Mesothelial cell of epicardium (in vitro differentiated cells): ENCODE measurements around the gene MMP19. TPM values are rescaled to one million over a fixed set of nuclear protein-coding genes. Genes with fewer than 3 reads are reported as not detected.

Experiments used
- DNase-seq, 2 experiments: peaks; one replicate each; pipeline ENCODE4 v3.0.0; 2021; ENCODE audit warnings: low spot score in 2 of 2; ENCODE audit not compliant: unreplicated experiment in 2 of 2
- H3K27ac Mint-ChIP-seq: 2 replicates; pipeline ENCODE4 v1.8.0; 2021; ENCODE audit warnings: mixed read lengths
- H3K27me3 Mint-ChIP-seq: 2 replicates; pipeline ENCODE4 v1.8.0; 2021; ENCODE audit warnings: low read depth, mixed read lengths
- H3K36me3 Mint-ChIP-seq: 2 replicates; pipeline ENCODE4 v1.8.0; 2021; ENCODE audit warnings: mixed read lengths
- H3K4me1 Mint-ChIP-seq: 2 replicates; pipeline ENCODE4 v1.8.0; 2021; ENCODE audit warnings: mixed read lengths
- H3K4me3 Mint-ChIP-seq: 2 replicates; pipeline ENCODE4 v1.8.0; 2021; ENCODE audit warnings: mild to moderate bottlenecking, moderate library complexity, mixed read lengths
- H3K9me3 Mint-ChIP-seq: 2 replicates; pipeline ENCODE4 v1.8.0; 2021; ENCODE audit warnings: mixed read lengths
- total RNA-seq: library from RNA; stranded (reverse); gene quantifications from 3 replicates; pipeline ENCODE4 v1.2.1, GENCODE V29; 2021
- TF ChIP-seq, protein P1 (sequence below): fragments of 200-600 bp; sonication (generic); IDR thresholded peaks from one replicate; pipeline ENCODE4 v1.5.0; 2021; ENCODE audit warnings: antibody characterized with exemption; ENCODE audit not compliant: unreplicated experiment

The MMP19 gene
- total RNA-seq, 1 donor from 2014 or later, result 3.1 TPM

GRCh38 chr12:55809274-55809673 is 33.5 kb downstream of the MMP19 start:
- Mint-ChIP-seq H3K27me3 (no peaks in the 10 kb centered on the region), H3K9me3 (no peaks in the 10 kb centered on the region), H3K4me3 (no peak overlapping the region), H3K36me3 (peaks cover 8% of the 10 kb centered on the region), H3K4me1 (peaks cover 14% of the 10 kb centered on the region), H3K27ac (no peak overlapping the region)
- no peak for DNase-seq
- TF ChIP-seq, protein P1, sequence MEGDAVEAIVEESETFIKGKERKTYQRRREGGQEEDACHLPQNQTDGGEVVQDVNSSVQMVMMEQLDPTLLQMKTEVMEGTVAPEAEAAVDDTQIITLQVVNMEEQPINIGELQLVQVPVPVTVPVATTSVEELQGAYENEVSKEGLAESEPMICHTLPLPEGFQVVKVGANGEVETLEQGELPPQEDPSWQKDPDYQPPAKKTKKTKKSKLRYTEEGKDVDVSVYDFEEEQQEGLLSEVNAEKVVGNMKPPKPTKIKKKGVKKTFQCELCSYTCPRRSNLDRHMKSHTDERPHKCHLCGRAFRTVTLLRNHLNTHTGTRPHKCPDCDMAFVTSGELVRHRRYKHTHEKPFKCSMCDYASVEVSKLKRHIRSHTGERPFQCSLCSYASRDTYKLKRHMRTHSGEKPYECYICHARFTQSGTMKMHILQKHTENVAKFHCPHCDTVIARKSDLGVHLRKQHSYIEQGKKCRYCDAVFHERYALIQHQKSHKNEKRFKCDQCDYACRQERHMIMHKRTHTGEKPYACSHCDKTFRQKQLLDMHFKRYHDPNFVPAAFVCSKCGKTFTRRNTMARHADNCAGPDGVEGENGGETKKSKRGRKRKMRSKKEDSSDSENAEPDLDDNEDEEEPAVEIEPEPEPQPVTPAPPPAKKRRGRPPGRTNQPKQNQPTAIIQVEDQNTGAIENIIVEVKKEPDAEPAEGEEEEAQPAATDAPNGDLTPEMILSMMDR, result no peak

DNA sequence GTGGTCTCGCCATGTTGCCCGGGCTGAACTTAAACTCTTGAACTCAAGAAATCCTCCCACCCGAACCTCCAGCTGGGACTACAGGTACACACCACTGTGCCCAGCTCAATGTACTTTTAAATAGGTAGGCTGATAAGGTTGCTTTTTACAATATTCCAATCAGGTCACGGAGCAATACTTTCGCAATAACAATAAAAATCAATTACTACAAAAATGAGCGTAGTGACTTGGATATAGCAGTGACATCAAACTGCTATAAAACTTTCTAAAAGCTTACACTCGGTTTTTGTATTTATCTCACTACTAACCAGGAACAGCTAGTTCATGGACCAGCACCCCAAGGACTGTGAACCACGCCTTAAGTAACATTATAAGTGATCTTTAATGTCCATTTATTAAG is 35.8 kb downstream of the MMP19 start:
- TF ChIP-seq, protein P1, result no peak
- no peak overlapping the region for H3K27ac Mint-ChIP-seq
- no peak overlapping the region for H3K4me3 Mint-ChIP-seq
- DNase-seq, result no peak
- peaks cover 5% of the 10 kb centered on the region for H3K4me1 Mint-ChIP-seq
- H3K9me3 Mint-ChIP-seq, result no peaks in the 10 kb centered on the region
- H3K27me3 Mint-ChIP-seq, result no peaks in the 10 kb centered on the region
- H3K36me3 Mint-ChIP-seq, result peaks cover 11% of the 10 kb centered on the region

DNA sequence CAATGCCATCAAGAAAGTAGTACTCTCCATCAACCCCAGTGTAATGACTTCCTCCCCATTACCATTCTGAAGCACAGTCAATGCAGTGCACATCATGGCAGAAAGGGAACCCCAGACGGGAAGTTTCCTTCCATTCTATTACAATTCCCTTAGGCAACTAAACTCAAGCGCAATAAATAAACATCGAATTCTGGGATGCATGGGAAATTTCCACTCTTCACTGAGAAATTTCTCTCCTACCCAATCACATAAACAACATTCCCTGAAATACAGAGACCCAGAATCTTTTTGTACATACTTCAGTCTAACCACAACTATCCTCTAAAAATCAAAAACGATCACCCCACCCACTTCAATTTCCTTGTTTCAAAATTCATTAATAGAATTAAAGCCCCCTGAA is 45.2 kb downstream of the MMP19 start:
- H3K36me3 Mint-ChIP-seq, result peaks cover 26% of the 10 kb centered on the region
- no peak for DNase-seq
- TF ChIP-seq, protein P1, result no peak
- no peaks in the 10 kb centered on the region for H3K4me1 Mint-ChIP-seq
- no peak overlapping the region for H3K4me3 Mint-ChIP-seq
- no peak overlapping the region for H3K27ac Mint-ChIP-seq
- H3K27me3 Mint-ChIP-seq, result no peaks in the 10 kb centered on the region
- no peaks in the 10 kb centered on the region for H3K9me3 Mint-ChIP-seq

- Mint-ChIP-seq H3K36me3 (peaks cover 28% of the 10 kb centered on the region), H3K4me1 (no peaks in the 10 kb centered on the region), H3K9me3 (no peaks in the 10 kb centered on the region), H3K27ac (no peak overlapping the region), H3K4me3 (no peak overlapping the region), H3K27me3 (no peaks in the 10 kb centered on the region)
- TF ChIP-seq, protein P1, result peak; percentile 36
- no peak for DNase-seq
These were observed 45.7 kb downstream of the MMP19 start for GRCh38 chr12:55797068-55797467.

DNA sequence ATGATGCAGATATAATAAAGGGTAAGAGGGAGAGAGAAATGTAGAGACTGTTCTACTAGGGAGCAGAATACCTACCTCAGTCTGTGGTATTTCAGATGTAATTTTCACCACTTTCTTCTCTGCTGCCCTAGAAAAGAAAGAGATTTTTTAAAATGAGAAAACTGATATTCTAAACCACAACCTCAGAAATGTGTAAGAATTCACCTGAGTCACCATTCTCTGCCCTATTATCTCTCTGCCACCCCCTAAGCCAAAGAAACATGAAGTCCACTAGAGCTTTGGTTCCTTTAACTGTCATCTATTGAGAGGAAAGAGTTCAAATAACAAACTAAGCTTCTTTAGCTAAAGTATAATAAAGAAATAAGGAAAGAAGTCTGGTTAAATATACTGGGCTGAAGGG is 46.8 kb downstream of the MMP19 start:
- no peak for DNase-seq
- no peaks in the 10 kb centered on the region for H3K4me1 Mint-ChIP-seq
- no peaks in the 10 kb centered on the region for H3K9me3 Mint-ChIP-seq
- no peaks in the 10 kb centered on the region for H3K27me3 Mint-ChIP-seq
- TF ChIP-seq, protein P1, result no peak
- H3K27ac Mint-ChIP-seq, result no peak overlapping the region
- no peak overlapping the region for H3K4me3 Mint-ChIP-seq
- peaks cover 31% of the 10 kb centered on the region for H3K36me3 Mint-ChIP-seq

GRCh38 chr12:55789893-55790292 is 52.8 kb downstream of the MMP19 start:
- Mint-ChIP-seq H3K4me1 (peaks cover 7% of the 10 kb centered on the region), H3K9me3 (no peaks in the 10 kb centered on the region), H3K27me3 (no peaks in the 10 kb centered on the region), H3K4me3 (no peak overlapping the region), H3K27ac (no peak overlapping the region), H3K36me3 (peaks cover 47% of the 10 kb centered on the region)
- TF ChIP-seq, protein P1, result no peak
- DNase-seq, result no peak
